Measurements from ENCODE around the gene IER5. TPM values are rescaled to one million over a fixed set of nuclear protein-coding genes. Genes with fewer than 3 reads are reported as not detected.

The IER5 gene
- total and polyA plus RNA-seq, 9 of the 15 experiments (the other 6 are each of a cell fraction or from before 2014, with no cell fraction given) = 2.4 to 32.1 (median 12.0) TPM

GRCh38 chr1:181088079-181089016, at the start of gene IER5 (continued):
- TF ChIP-seq TSHZ1 (CRISPR knock-in tag; IDR thresholded peaks at IDR 0.05) (no peak), ZKSCAN3 (CRISPR knock-in tag; IDR thresholded peaks at IDR 0.05) (no peak), CC2D1A (IDR thresholded peaks at IDR 0.05) (peak; percentile 44; the same call in 1 of the 2 replicates), SMAD2 (IDR thresholded peaks at IDR 0.05; ENCODE audit: low read depth, low read length) (0 out of 2 replicates have a peak, but pooled peaks have one; percentile 32), RBM14 (IDR thresholded peaks at IDR 0.05; ENCODE audit: borderline replicate concordance, insufficient read depth, low read depth, low read length) (no peak; the same call in 1 of the 2 replicates), CLOCK (CRISPR knock-in tag; IDR thresholded peaks at IDR 0.05; ENCODE audit: borderline replicate concordance) (no peak), MTF1 (CRISPR knock-in tag; IDR thresholded peaks at IDR 0.05; ENCODE audit: borderline replicate concordance) (no peak), FIP1L1 (IDR thresholded peaks at IDR 0.05; ENCODE audit: low read depth, low read length, poor library complexity, severe bottlenecking) (peak; percentile 14), SAFB2 (IDR thresholded peaks at IDR 0.05; ENCODE audit: borderline replicate concordance, low read depth, low read length, severe bottlenecking) (no peak), MAZ (CRISPR knock-in tag; conservative IDR thresholded peaks at IDR 0.05 in 1 of 2, IDR thresholded peaks at IDR 0.05 in 1 of 2) (peak; percentile 77 to 93), C11orf30 (IDR thresholded peaks at IDR 0.05; ENCODE audit: low read depth) (no peak), KAT8 (IDR thresholded peaks at IDR 0.05; ENCODE audit: low read depth) (no peak), ZBTB49 (CRISPR knock-in tag; IDR thresholded peaks at IDR 0.05; ENCODE audit: borderline replicate concordance) (no peak; the same call in none of the 2 replicates), E2F1 (CRISPR knock-in tag; IDR thresholded peaks at IDR 0.05) (peak; percentile 97), NFE2 (IDR thresholded peaks at IDR 0.05; ENCODE audit: low read depth) (no peak)
